Activated CD4-positive, alpha-beta T cell treated with anti-CD3 and anti-CD28 coated beads, Interleukin-2, amount 10 ng/mL, durations not matched to agents 24 days and 14 days (primary cell): ENCODE data around the gene GNG13. TPM values are rescaled to one million over a fixed set of nuclear protein-coding genes. Genes with fewer than 3 reads are reported as not detected.
A peak's percentile ranks its signal among the peaks of the same experiment; 100 is the strongest.
"Not testable (repeated sequence)": the region's sequence is repeated elsewhere in the genome, so short reads cannot be mapped to it uniquely, and the experiment has no call there.

Source experiments
- DNase-seq: peaks from one replicate; pipeline ENCODE4 v3.0.0; 2022
- H3K27ac Mint-ChIP-seq: one replicate; pipeline ENCODE4 v1.8.0; 2022; ENCODE audit warnings: mild to moderate bottlenecking, mixed read lengths
- H3K27me3 Mint-ChIP-seq: one replicate; pipeline ENCODE4 v1.8.0; 2022; ENCODE audit warnings: mixed read lengths
- H3K36me3 Mint-ChIP-seq: one replicate; pipeline ENCODE4 v1.8.0; 2022; ENCODE audit warnings: low read depth, mild to moderate bottlenecking, mixed read lengths
- H3K4me1 Mint-ChIP-seq: one replicate; pipeline ENCODE4 v1.8.0; 2021; ENCODE audit warnings: mixed read lengths
- H3K4me3 Mint-ChIP-seq: one replicate; pipeline ENCODE4 v1.8.0; 2022; ENCODE audit warnings: mild to moderate bottlenecking, moderate library complexity, mixed read lengths
- H3K9me3 Mint-ChIP-seq: one replicate; pipeline ENCODE4 v1.8.0; 2021; ENCODE audit warnings: mixed read lengths
- intact Hi-C: fragments of 100-400 bp; cut with micrococcal nuclease; formaldehyde crosslinking; loops from one replicate; pipeline ENCODE4 v1.15.1; 2023
- total RNA-seq: library from RNA; stranded (reverse); gene quantifications from 2 replicates; pipeline ENCODE4 v1.2.3, GENCODE V29; 2022

Gene GNG13
- total RNA-seq, 1 donor from 2014 or later, result not detected

DNA sequence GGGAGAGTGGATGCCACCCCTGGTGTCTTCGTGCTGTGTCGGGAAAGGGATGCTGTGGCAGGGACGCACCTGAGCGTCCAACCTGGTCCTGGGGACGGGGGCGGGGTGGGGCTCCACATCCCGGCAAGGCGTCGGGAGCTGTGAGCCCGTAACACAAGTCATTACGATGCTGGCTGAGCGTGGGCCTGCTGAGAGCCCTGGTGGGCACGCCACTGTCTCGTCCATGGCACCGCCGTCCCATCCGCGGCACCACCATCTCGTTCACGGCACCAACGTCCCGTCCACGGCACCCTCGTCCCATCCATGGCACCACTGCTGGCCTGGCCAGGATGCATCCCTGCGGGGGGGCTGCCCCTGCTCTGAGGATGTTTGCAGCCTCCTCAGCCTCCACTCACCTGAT, 24.1 kb upstream of the GNG13 start:
- DNase-seq, result no peak
- H3K36me3 Mint-ChIP-seq, result no peaks in the 10 kb centered on the region
- H3K27ac Mint-ChIP-seq, result no peak overlapping the region
- H3K9me3 Mint-ChIP-seq, result no peaks in the 10 kb centered on the region
- peaks cover 4% of the 10 kb centered on the region for H3K4me1 Mint-ChIP-seq
- intact Hi-C loops, result no loop called here
- H3K4me3 Mint-ChIP-seq, result no peak overlapping the region
- peaks cover 4% of the 10 kb centered on the region for H3K27me3 Mint-ChIP-seq

DNA sequence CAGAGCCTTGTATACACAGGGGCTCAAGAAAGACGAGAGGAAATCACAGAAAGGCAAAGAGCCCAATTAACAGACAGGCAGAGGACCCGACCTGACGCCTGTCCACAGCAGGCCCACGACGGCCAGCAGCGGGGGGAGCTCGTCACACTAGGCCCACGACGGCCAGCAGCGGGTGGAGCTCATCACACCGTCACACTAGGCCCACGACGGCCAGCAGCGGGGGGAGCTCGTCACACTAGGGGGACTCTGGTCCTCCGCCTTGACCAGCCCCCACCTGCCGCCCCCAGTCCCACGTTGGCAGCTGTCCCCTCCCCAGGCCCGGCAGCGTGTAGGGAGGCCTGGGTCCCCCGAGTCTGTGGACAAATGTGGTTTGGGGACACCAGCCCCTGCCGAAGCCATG, 23.7 kb upstream of the GNG13 start:
- intact Hi-C loops, result no loop called here
- H3K27me3 Mint-ChIP-seq, result peaks cover 4% of the 10 kb centered on the region
- no peaks in the 10 kb centered on the region for H3K9me3 Mint-ChIP-seq
- H3K36me3 Mint-ChIP-seq, result no peaks in the 10 kb centered on the region
- H3K4me1 Mint-ChIP-seq, result peaks cover 5% of the 10 kb centered on the region
- H3K27ac Mint-ChIP-seq, result no peak overlapping the region
- DNase-seq, result no peak
- no peak overlapping the region for H3K4me3 Mint-ChIP-seq

DNA sequence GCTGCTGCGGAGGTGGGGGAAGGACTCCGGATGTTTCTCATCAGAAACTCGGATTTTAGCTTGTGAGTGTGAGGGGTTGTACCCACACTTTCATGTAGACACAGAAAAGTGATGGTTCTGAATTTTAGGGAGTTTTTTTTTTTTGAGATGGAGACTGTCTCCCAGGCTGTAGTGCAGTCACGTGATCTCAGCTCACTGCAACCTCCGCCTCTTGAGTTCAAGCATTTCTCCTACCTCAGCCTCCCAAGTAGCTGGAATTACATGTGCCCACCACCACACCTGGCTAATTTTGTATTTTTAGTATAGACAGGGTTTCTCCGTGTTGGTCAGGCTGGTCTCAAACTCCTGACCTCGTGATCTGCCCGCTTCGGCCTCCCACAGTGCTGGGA, 22.4 kb upstream of the GNG13 start:
- H3K9me3 Mint-ChIP-seq, result no peaks in the 10 kb centered on the region
- DNase-seq, result no peak
- no peak overlapping the region for H3K4me3 Mint-ChIP-seq
- H3K36me3 Mint-ChIP-seq, result no peaks in the 10 kb centered on the region
- peaks cover 5% of the 10 kb centered on the region for H3K4me1 Mint-ChIP-seq
- H3K27ac Mint-ChIP-seq, result no peak overlapping the region
- intact Hi-C loops, result no loop called here
- H3K27me3 Mint-ChIP-seq, result peaks cover 4% of the 10 kb centered on the region

DNA sequence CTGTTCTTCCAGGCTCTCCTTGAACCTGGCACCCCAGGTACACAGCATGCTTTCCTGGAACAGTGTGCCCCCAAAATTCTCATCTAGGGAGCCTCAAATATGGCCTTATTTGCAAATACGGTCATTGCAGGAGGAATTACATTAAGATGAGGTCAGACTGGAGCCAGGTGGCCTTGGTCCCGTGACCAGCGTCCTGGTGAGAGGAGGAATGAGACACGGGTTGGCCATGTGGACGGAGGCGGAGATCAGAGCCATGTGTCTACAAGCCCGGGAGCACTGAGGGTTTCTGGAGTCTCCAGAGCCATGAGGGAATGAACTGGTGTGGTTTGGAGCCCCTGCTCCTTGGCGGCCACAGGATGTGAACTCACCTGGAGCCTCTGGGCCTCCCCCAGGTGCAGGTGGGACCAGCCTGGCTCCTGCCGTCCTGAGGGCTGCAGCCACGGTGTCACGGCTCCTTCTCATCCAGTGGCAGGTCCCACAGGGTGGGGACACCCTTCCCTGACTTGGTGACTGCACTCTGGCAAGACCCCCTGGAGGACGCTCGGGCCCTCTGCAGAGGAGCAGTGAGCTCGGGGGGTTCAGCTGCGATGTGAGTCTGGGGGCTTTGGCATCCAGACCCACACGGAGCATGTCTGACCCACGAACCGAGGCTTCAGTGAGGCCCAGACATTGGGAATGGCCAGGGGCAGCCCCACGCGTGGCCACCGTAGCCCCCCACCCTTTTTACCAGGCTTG, 21.8 kb upstream of the GNG13 start:
- intact Hi-C loops, result no loop called here
- no peak for DNase-seq
- peaks cover 5% of the 10 kb centered on the region for H3K4me1 Mint-ChIP-seq
- H3K4me3 Mint-ChIP-seq, result no peak overlapping the region
- peaks cover 4% of the 10 kb centered on the region for H3K27me3 Mint-ChIP-seq
- H3K9me3 Mint-ChIP-seq, result no peaks in the 10 kb centered on the region
- H3K27ac Mint-ChIP-seq, result no peak overlapping the region
- H3K36me3 Mint-ChIP-seq, result no peaks in the 10 kb centered on the region

DNA sequence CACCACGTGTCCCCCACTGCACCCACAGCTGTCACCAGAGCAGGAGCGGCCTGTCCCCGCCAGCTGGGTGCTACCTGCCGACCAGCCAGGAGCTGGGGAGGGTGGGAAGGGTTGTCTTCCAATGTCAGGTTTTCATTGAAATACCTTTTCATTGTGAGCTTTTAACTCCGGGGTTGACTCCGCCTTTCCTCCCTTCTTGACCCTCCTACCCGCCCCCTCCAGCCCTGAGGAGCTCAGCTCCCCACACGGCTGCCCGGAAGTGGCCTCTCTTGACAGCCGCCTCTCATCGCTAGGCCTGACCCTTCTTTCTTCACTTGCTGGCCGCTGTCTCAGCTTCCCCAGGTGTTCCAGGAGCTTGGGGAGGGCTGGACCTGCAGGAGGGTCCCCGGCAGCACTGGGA, 21.2 kb upstream of the GNG13 start:
- Mint-ChIP-seq H3K27ac (no peak overlapping the region), H3K27me3 (peaks cover 4% of the 10 kb centered on the region)

DNA sequence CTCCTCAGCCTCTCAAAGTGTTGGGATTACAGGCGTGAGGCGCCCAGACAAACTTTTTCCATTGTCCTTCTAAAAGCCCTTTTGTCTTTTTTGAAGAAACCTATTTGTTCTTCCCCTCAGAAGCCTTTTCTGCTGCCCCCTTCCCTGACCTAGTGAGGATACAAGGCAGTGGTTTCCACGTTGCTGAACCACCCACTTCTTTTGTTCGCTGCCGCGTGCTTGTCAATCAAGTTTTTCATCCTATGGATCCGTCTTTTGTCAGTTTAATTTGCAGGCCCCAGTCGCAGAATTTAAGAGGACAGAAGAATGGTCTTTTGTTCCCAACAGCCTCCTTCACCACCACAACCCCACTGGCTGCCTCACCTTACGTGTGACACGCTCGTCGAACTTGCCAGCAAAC, 20.2 kb upstream of the GNG13 start:
- H3K4me1 Mint-ChIP-seq, result peaks cover 5% of the 10 kb centered on the region
- H3K9me3 Mint-ChIP-seq, result no peaks in the 10 kb centered on the region
- no peak overlapping the region for H3K4me3 Mint-ChIP-seq
- no peak overlapping the region for H3K27ac Mint-ChIP-seq
- DNase-seq, result no peak
- intact Hi-C loops, result no loop called here
- H3K36me3 Mint-ChIP-seq, result no peaks in the 10 kb centered on the region
- H3K27me3 Mint-ChIP-seq, result peaks cover 6% of the 10 kb centered on the region

More for the DNA sequence above, 21.2 kb upstream of the GNG13 start:
- no peak for DNase-seq
- intact Hi-C loops, result no loop called here
- no peaks in the 10 kb centered on the region for H3K9me3 Mint-ChIP-seq
- no peak overlapping the region for H3K4me3 Mint-ChIP-seq
- H3K4me1 Mint-ChIP-seq, result peaks cover 5% of the 10 kb centered on the region
- H3K36me3 Mint-ChIP-seq, result no peaks in the 10 kb centered on the region

DNA sequence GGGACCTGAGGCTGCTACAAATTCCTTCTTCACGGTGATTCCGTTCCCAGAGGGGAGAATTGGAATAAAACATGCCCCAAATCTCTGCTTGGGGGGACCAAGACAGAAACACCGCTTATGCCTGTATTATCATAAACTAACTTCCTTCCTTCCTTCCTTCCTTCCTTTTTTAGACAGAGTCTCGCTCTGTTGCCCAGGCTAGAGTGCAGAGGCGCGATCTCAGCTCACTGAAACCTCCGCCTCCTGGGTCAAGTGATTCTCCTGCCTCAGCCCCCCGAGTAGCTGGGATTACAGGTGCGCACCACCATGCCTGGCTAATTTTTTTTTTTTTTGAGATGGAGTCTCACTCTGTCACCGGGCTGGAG, 19.5 kb upstream of the GNG13 start:
- not testable (repeated sequence) for H3K36me3 Mint-ChIP-seq, H3K27ac Mint-ChIP-seq

DNA sequence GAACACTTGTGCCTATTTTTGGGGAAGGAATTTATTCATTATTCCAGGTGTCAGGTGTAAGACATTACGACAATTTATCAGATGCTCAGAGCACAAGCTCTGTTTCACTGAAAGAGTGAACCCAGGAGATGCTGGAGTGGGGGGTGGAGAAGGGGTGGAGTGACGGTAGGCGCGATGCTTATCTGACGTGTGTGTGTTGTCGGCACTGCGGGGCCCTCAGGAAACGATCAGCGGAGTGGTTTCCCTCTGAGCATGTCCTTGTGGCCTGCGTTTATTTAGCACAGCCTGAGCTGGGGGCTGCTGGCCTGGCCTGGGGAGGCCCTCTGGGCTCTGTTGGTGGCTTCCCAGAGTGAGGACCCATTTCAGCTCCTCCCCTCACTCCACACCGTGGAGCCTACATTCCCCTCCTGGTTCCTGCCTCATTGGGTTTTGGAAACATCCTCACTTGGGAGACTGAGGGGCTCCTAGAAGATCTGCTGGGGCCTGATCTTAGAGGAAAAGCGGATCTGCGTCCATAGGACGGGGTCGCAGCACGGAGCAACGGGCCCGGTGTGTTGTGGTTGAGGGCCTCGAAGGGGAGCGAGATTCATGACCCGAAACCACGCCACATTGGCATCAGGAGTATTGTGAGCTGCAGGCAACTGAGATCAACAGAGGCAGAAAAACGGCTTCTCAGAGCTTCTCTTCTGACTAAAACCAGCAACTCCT, 19.0 kb upstream of the GNG13 start:
- no peaks in the 10 kb centered on the region for H3K9me3 Mint-ChIP-seq
- intact Hi-C loops, result no loop called here
- H3K4me1 Mint-ChIP-seq, result peaks cover 5% of the 10 kb centered on the region
- H3K4me3 Mint-ChIP-seq, result no peak overlapping the region
- DNase-seq, result peak; percentile 75
- H3K27ac Mint-ChIP-seq, result no peak overlapping the region
- H3K27me3 Mint-ChIP-seq, result peaks cover 9% of the 10 kb centered on the region
- no peaks in the 10 kb centered on the region for H3K36me3 Mint-ChIP-seq

More for the DNA sequence above, 19.5 kb upstream of the GNG13 start:
- H3K4me1 Mint-ChIP-seq, H3K27me3 Mint-ChIP-seq, DNase-seq, intact Hi-C loops, H3K4me3 Mint-ChIP-seq, H3K9me3 Mint-ChIP-seq: not testable (repeated sequence)

DNA sequence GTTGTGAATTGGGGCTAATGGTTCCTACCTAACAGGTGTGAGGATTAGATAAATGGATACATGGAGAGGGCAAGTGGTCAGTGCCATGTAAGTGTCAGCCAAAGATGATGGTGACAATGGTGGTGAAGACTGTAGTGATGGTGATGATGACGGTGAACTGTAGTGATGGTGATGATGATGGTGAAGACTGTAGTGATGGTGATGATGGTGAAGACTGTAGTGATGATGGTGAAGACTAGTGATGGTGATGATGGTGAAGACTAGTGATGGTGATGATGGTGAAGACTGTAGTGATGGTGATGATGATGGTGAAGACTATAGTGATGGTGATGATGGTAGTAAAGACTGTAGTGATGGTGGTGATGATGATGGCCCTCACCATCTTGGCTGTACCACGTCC, 18.1 kb upstream of the GNG13 start:
- peaks cover 13% of the 10 kb centered on the region for H3K27me3 Mint-ChIP-seq
- H3K27ac Mint-ChIP-seq, result no peak overlapping the region
- intact Hi-C loops, result no loop called here
- no peak overlapping the region for H3K4me3 Mint-ChIP-seq
- H3K4me1 Mint-ChIP-seq, result peaks cover 5% of the 10 kb centered on the region
- no peaks in the 10 kb centered on the region for H3K36me3 Mint-ChIP-seq
- no peak for DNase-seq
- H3K9me3 Mint-ChIP-seq, result no peaks in the 10 kb centered on the region

DNA sequence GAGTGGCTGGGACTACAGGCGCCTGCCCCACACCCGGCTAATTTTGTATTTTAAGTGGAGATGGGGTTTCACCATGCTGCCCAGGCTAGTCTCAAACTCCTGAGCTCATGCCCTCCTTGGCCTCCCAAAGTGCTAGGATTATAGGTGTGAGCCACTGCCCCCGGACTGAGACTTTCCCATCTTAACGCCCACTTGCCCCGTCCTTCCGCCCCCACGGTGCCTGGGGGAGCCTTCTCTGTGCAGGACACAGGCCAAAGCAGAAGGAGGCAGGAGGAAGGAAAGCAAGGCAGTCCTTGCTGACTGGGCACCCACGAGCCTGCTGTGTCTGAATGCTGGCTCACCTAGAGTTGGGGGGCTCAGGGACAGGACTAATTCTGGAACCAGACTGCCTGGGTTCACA, 17.6 kb upstream of the GNG13 start:
- intact Hi-C loops, result no loop called here
- no peaks in the 10 kb centered on the region for H3K36me3 Mint-ChIP-seq
- H3K4me1 Mint-ChIP-seq, result peaks cover 5% of the 10 kb centered on the region
- DNase-seq, result no peak
- H3K4me3 Mint-ChIP-seq, result no peak overlapping the region
- H3K9me3 Mint-ChIP-seq, result no peaks in the 10 kb centered on the region
- H3K27me3 Mint-ChIP-seq, result peaks cover 13% of the 10 kb centered on the region
- no peak overlapping the region for H3K27ac Mint-ChIP-seq

DNA sequence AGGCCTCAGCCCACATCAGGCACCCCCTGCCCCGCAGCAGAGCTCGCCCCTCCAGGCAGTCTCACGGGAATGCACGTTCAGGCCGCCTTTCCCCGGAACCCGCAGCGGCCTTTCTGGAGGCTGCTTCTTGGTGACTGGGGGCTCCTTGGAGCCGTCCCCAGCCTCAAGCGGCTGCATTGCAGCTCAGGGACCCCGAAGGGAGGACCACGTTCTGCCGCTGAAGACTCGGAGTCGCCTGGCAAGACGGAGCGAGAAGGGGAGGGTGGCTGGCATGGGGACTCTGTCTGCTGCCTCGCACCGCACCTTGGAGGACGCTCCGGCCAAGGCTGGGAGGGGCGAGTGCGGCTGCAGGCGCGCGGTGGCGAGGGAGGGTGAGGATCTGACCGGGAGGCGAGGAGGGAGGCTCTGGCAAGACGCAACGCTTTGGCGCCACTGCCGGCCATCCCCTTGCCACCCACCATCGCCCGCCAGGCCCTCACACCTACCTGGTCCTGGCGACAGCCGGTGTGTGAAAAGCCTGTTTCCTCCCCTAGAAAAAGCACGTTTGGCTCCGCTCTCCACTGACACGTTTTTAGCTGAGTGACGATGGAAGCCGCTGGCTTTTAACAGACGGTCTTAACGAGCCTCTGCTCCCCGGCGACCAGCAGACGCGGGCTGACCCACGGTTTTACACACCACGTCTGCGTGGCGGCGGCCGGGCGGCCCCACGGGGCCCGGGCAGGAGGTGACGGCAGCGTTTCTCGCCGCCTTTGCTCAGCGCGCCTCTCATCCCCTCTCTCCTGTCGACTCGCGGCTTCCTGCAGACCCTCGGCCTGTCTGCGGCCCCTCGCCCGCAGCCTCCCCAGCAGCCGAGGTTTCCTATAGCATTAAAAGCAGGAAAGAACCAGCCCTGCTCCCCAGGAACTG, 16.7 kb upstream of the GNG13 start:
- Mint-ChIP-seq H3K4me3 (no peak overlapping the region), H3K4me1 (peaks cover 5% of the 10 kb centered on the region), H3K36me3 (no peaks in the 10 kb centered on the region), H3K27ac (no peak overlapping the region), H3K27me3 (peaks cover 18% of the 10 kb centered on the region), H3K9me3 (no peaks in the 10 kb centered on the region)
- intact Hi-C loops, result no loop called here
- no peak for DNase-seq

DNA sequence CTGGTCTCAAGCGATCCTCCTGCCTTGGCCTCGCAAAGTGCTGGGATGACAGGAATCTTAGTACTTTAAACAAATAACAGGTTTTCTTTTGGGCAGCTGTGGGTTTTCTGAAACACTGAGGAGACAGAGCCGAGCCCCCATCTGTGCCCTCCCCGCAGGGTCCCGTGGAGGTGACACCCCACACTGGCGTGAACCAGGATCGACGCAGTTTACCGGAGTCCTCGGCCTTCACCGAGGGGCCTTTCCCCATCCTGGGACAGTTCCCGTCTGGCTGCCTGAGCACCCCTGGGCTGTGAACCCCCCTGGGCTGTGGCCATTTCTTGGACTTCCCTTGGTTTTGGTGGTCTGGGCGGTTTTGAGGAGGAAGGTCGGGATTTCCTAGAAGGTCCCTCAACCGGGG, 15.3 kb upstream of the GNG13 start:
- H3K4me3 Mint-ChIP-seq, result no peak overlapping the region
- intact Hi-C loops, result no loop called here

DNA sequence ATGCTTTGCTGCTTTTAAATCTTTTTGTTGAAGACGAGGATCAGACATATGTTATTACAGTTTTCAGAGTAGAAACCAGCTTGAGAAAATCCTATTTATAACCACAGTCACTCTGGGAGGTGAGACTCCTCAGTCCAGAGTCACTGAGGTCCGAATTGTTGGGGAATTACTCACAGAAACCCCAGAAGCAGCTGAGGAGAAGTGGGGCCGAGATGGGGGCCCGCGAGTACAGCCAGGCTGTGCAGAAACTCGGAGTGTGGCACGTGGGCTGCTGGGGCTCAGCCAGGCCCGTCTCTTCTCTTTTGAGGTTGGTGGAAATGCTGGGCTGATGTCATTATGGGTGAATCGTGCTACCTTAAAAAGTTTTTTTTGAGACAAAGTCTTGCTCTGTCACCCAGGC, 14.4 kb upstream of the GNG13 start:
- intact Hi-C loops, result loop anchor here (5.0 kb wide), 1 partner anchor 242 kb away; no protein-coding TSS in a partner anchor
- Mint-ChIP-seq H3K36me3 (no peaks in the 10 kb centered on the region), H3K27ac (no peak overlapping the region), H3K9me3 (no peaks in the 10 kb centered on the region), H3K4me1 (peaks cover 3% of the 10 kb centered on the region), H3K27me3 (peaks cover 20% of the 10 kb centered on the region), H3K4me3 (no peak overlapping the region)
- DNase-seq, result no peak

More for the DNA sequence above, 15.3 kb upstream of the GNG13 start:
- H3K4me1 Mint-ChIP-seq, result peaks cover 5% of the 10 kb centered on the region
- DNase-seq, result no peak
- H3K27me3 Mint-ChIP-seq, result peaks cover 21% of the 10 kb centered on the region
- no peaks in the 10 kb centered on the region for H3K36me3 Mint-ChIP-seq
- H3K9me3 Mint-ChIP-seq, result no peaks in the 10 kb centered on the region
- H3K27ac Mint-ChIP-seq, result no peak overlapping the region

DNA sequence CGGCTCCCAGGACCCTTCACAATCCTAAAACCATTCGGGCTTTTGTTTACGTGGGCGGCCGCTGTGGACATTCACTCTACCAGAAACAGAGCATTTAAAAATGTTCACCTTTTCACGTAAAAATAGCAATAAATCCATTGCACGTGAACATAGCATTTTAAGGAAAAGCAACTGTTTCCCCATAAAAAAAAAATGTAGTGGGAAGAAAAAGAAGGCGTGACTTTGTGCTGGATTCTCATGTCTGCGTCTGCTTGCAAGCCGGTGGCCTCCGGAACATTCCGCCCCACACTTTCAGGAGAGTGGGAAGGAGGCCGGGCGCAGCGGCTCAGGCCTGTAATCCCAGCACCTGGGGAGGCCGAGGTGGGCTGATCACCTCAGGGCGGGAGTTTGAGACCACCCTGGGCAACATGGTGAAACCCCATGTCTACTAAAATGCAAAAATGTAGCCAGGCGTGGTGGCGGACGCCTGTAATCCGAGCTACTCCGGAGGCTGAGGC, 13.4 kb upstream of the GNG13 start:
- Mint-ChIP-seq H3K36me3 (no peaks in the 10 kb centered on the region), H3K27ac (no peak overlapping the region), H3K9me3 (no peaks in the 10 kb centered on the region), H3K27me3 (peaks cover 17% of the 10 kb centered on the region), H3K4me1 (peaks cover 3% of the 10 kb centered on the region), H3K4me3 (no peak overlapping the region)
- intact Hi-C loops, result loop anchor here (5.0 kb wide), 1 partner anchor 243 kb away; no protein-coding TSS in a partner anchor
- DNase-seq, result no peak
